Esophagus squamous epithelium (tissue), 5 donors: ENCODE results near the gene VPS37B. TPM values are rescaled to one million over a fixed set of nuclear protein-coding genes. Genes with fewer than 3 reads are reported as not detected.

Experiments used
- DNase-seq: peaks from one replicate; lab custom pipeline; 2025; lab: John Stamatoyannopoulos, UW
- H3K27ac ChIP-seq, 4 donors: fragments of 200-600 bp; sonication (generic); one replicate each; pipeline ENCODE4 v1.5.1; 2016 to 2019; ENCODE audit warnings: mild to moderate bottlenecking in 1 of 4
- H3K27me3 ChIP-seq, 4 donors: fragments of 200-600 bp; sonication (generic); 1 replicate in 3 of 4; 2 replicates in 1 of 4; pipeline versions ENCODE4 v1.5.1 to v1.6.0; 2017 to 2021; ENCODE audit warnings: antibody characterized with exemption in 1 of 4
- H3K36me3 ChIP-seq, 3 donors: fragments of 200-600 bp; sonication (generic); one replicate each; pipeline ENCODE4 v1.5.1; 2016 to 2019
- H3K4me1 ChIP-seq, 3 donors: fragments of 200-600 bp; sonication (generic); one replicate each; pipeline ENCODE4 v1.5.1; 2017 to 2019
- H3K4me3 ChIP-seq, 4 donors: fragments of 200-600 bp; sonication (generic); 1 replicate in 3 of 4; 2 replicates in 1 of 4; pipeline ENCODE4 v1.5.1; 2016 to 2019; ENCODE audit warnings: mild to moderate bottlenecking in 2 of 4, moderate library complexity in 1 of 4
- H3K9me3 ChIP-seq, 3 donors: fragments of 200-600 bp; sonication (generic); one replicate each; pipeline ENCODE4 v1.5.1; 2016 to 2019
- POLR2A ChIP-seq, 4 donors: fragments of 450-650 bp; IDR thresholded peaks; one replicate each; pipeline ENCODE4 v1.6.1; 2017; ENCODE audit warnings: antibody characterized with exemption in 4 of 4, mild to moderate bottlenecking in 4 of 4, moderate library complexity in 3 of 4
- whole genome bisulfite sequencing, 2 donors: methylation state at CpG; one replicate each; pipeline ENCODE4 v1.1.5; 2018; 5-methylcytosine and 5-hydroxymethylcytosine counted together
- intact Hi-C: fragments of 100-400 bp; cut with DNase I; formaldehyde crosslinking; loops from one replicate; pipeline ENCODE4 v1.15.0; 2022
- total RNA-seq, 4 donors: library from RNA; depleted of rRNA; stranded (reverse); fragments of >200 nt; gene quantifications; one replicate each; pipeline ENCODE4 v1.1.0, GENCODE V29; 2016
- TF ChIP-seq, protein P1 (sequence below), 6 experiments: fragments of 450-650 bp in 4 of 6; fragments of 200-600 bp in 2 of 6; sonication (generic) in 2 of 6; IDR thresholded peaks; one replicate each; pipeline ENCODE4 v1.5.1; 2016 to 2019; ENCODE audit warnings: antibody characterized with exemption in 6 of 6, mild to moderate bottlenecking in 4 of 6, moderate library complexity in 4 of 6
- donor health status: DM: yes; HTN: yes; CAD: no.

The VPS37B gene
- total RNA-seq, 4 donors from 2014 or later, result 41.1 to 85.7 (median 69.5) TPM

DNA sequence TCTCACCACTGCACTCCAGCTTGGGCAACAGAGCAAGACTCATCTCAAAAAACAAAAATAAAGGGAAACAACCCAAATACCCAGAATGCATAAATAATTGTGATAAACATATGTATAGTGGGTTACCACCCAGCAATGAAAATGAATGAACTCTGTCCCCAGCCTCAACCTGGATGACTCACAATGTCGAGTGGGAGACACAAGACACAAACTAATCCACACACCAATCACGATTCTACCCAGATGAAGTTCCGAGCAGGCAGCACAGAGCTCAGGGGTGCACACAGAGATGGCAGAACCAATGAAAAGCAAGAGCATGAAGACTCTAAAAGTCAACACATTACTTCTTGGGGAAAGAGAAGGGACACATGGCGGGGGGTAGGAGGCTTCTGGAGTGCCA is 43.2 kb upstream of the VPS37B start:
- intact Hi-C loops, result no loop called here
- Histone ChIP-seq H3K9me3 (no peaks in the 10 kb centered on the region), H3K27ac (no peak overlapping the region), H3K27me3 (no peaks in the 10 kb centered on the region), H3K4me1 (peaks cover 3 to 28% (median 11%) of the 10 kb centered on the region in 3 donors), H3K36me3 (peaks cover 0 to 15% (median 0%) of the 10 kb centered on the region in 3 donors), H3K4me3 (no peak overlapping the region)
- WGBS, 2 donors, result 82 to 86% methylated on average over 4 of the region's 4 CpGs
- TF ChIP-seq, protein P1, sequence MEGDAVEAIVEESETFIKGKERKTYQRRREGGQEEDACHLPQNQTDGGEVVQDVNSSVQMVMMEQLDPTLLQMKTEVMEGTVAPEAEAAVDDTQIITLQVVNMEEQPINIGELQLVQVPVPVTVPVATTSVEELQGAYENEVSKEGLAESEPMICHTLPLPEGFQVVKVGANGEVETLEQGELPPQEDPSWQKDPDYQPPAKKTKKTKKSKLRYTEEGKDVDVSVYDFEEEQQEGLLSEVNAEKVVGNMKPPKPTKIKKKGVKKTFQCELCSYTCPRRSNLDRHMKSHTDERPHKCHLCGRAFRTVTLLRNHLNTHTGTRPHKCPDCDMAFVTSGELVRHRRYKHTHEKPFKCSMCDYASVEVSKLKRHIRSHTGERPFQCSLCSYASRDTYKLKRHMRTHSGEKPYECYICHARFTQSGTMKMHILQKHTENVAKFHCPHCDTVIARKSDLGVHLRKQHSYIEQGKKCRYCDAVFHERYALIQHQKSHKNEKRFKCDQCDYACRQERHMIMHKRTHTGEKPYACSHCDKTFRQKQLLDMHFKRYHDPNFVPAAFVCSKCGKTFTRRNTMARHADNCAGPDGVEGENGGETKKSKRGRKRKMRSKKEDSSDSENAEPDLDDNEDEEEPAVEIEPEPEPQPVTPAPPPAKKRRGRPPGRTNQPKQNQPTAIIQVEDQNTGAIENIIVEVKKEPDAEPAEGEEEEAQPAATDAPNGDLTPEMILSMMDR (IDR thresholded peaks at IDR 0.05), result no peak
- no peak for TF ChIP-seq POLR2A (IDR thresholded peaks at IDR 0.05)
- DNase-seq, result no peak

DNA sequence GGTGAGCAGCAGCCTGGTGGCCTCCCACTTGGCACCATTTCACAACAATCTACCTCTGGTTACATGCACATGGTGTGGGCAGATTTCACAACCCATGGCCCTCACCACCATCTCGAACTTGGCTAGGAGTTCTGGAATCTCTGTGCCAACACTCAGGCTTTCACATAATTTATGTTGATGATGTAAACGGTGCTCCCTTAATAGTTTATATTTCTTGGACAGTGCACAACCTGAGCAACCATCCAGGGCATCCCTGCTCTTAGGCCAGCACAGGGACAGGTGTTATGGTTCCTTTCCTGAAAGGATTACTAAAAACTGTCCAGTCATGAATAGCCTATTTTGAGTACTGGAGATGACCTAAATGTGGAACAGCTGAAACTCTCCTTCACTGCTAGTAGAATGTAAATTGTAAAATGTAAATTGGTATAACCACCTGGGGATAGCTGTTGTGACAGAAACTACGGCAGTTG is 41.7 kb upstream of the VPS37B start:
- 63 to 64% methylated on average over 3 of the region's 3 CpGs for WGBS, 2 donors
- no peak for DNase-seq
- H3K4me1 ChIP-seq, result peaks cover 0 to 17% (median 5%) of the 10 kb centered on the region in 3 donors
- no peak overlapping the region for H3K4me3 ChIP-seq
- TF ChIP-seq, protein P1 (IDR thresholded peaks at IDR 0.05), result no peak
- TF ChIP-seq POLR2A (IDR thresholded peaks at IDR 0.05), result no peak
- intact Hi-C loops, result no loop called here
- no peaks in the 10 kb centered on the region for H3K27me3 ChIP-seq
- no peak overlapping the region for H3K27ac ChIP-seq
- peaks cover 0 to 19% (median 0%) of the 10 kb centered on the region in 3 donors for H3K36me3 ChIP-seq
- no peaks in the 10 kb centered on the region for H3K9me3 ChIP-seq

DNA sequence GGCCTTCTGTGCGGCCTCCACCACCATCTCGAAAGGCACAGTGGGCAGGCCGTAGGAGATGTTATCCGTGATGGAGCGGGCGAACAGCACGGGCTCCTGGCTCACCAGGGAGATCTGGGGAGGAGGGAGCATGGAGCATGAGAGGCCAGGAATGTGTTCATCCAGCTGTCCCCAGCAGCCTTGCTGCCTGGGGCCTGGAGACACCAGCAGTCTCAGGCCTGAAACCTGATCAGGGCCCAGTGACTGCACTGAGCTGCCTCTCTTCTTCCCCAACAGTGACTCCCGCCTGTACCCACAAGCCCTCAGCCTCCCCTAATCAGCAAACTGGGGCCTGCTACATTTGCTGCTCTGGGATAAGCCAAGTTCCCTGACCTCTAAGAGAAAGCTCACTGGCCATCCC is 39.4 kb upstream of the VPS37B start:
- Histone ChIP-seq H3K27ac (no peak overlapping the region), H3K36me3 (peaks cover 0 to 32% (median 0%) of the 10 kb centered on the region in 3 donors), H3K27me3 (no peaks in the 10 kb centered on the region), H3K4me3 (no peak overlapping the region), H3K4me1 (no peaks in the 10 kb centered on the region), H3K9me3 (no peaks in the 10 kb centered on the region)
- TF ChIP-seq, protein P1 (IDR thresholded peaks at IDR 0.05), result no peak
- TF ChIP-seq POLR2A (IDR thresholded peaks at IDR 0.05), result no peak
- no peak for DNase-seq
- intact Hi-C loops, result no loop called here
- WGBS, 2 donors, result 83% methylated on average over 1 of the region's 8 CpGs; no CpG with 5 or more reads in 1 of the 2 donors

DNA sequence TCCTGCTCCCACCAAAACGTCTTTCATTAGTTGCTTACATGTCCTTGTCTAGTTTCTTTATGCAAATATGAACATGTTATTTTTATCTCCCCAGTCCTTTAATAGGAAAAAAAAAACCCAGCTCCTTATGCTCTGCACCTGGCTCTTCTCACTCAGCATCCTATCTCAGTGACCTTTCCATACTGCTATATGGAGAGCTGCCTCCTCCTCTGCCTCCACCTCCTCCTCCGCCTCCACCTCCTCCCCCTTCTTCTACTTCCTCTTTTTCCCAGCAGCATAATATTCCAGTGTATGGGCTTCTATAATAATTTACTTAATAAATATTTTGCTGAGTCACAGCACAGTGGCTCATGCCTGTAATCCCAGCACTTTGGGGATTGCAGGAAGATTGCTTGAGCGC is 38.8 kb upstream of the VPS37B start:
- no peak overlapping the region for H3K27ac ChIP-seq
- no peak for DNase-seq
- H3K4me1 ChIP-seq, result no peaks in the 10 kb centered on the region
- no peaks in the 10 kb centered on the region for H3K9me3 ChIP-seq
- peaks cover 0 to 32% (median 0%) of the 10 kb centered on the region in 3 donors for H3K36me3 ChIP-seq
- H3K4me3 ChIP-seq, result no peak overlapping the region
- TF ChIP-seq, protein P1 (IDR thresholded peaks at IDR 0.05), result no peak
- no peak for TF ChIP-seq POLR2A (IDR thresholded peaks at IDR 0.05)
- WGBS, 2 donors, result 53 to 67% methylated on average over 2 to 3 of the region's 3 CpGs
- intact Hi-C loops, result no loop called here
- H3K27me3 ChIP-seq, result no peaks in the 10 kb centered on the region

DNA sequence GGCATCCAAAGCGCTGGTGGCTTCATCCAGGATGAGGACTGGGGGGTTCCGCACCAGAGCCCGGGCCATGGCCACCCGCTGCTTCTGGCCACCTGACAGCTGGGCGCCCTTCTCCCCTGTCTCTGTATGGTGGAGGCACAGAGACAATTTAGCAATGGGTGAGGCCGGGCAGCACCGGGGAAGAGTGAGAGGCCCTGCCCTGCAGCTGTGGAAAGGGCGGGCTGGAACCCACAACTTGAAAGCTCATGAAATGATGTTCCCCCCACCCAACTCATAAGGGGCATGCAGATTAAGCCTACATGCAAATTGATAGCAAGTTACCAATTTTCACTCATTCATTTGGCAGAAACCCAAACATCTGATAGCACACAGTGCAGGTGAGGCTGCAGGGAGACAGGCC is 36.3 kb upstream of the VPS37B start:
- Histone ChIP-seq H3K4me3 (no peak overlapping the region), H3K9me3 (no peaks in the 10 kb centered on the region), H3K27ac (no peak overlapping the region), H3K4me1 (peaks cover 0 to 1% (median 0%) of the 10 kb centered on the region in 3 donors), H3K36me3 (peaks cover 0 to 32% (median 0%) of the 10 kb centered on the region in 3 donors), H3K27me3 (no peaks in the 10 kb centered on the region)
- no peak for TF ChIP-seq POLR2A (IDR thresholded peaks at IDR 0.05)
- TF ChIP-seq, protein P1 (IDR thresholded peaks at IDR 0.05), result no peak
- no peak for DNase-seq
- WGBS, 2 donors, result 90% methylated on average over 2 of the region's 8 CpGs; no CpG with 5 or more reads in 1 of the 2 donors
- intact Hi-C loops, result no loop called here
